ENCODE results near the gene UMAD1. TPM values are rescaled to one million over a fixed set of nuclear protein-coding genes. Genes with fewer than 3 reads are reported as not detected.

UMAD1 gene
- total RNA-seq, 1 donor from 2014 or later, result 13.9 TPM

DNA sequence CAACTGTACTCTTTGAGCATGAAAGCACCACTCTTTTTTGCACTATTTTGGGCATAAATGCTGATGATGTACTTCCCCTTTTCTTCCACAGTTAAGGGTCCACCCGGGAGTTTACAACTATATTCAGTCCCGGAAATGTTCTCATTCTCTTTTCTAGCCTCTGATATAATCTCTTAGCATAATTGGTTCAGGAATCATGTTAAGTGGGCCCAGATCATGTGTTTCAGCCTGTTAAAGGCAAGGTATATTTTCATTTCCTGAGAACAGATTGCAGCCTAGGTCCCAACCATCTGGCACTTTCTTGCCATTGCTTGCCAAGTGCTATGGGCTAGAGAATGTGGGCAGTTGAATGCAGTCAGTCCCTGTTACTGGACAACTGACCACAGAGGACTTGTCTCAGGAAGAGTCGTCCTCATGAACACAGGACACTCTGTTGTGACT lies 216.6 kb downstream of the UMAD1 start:
- H3K4me3 Mint-ChIP-seq, result peak overlapping the region; percentile 63
- CTCF ChIA-PET, result interaction anchor here (1.1 to 2.6 kb wide), 2 partner anchors 14 to 176 kb away, joined by 3 to 9 read pairs; no protein-coding TSS in a partner anchor

DNA sequence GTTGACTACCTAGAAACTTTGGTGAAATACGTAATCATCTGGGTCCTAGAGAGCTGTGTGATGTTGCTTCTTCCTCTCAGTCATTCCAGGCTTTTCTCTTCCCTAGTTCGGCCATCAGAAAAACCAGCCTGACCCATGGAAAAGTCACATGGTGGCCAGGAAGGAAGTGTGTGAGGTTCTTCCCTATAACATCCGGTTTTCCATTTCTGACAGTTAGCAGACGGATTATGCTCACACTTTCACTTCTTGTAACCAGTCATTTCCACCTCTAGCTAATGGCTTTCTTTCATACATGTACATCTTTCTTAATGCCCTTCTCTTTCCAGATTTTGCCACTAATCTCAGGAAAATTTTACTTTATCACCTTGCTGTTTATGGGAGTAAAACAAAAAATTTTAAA lies 218.0 kb downstream of the UMAD1 start:
- Mint-ChIP-seq H3K36me3 (ENCODE audit: low read depth) (peaks cover 22% of the 10 kb centered on the region), H3K4me3 (peak overlapping the region; percentile 81), H3K9me3 (peaks cover 13% of the 10 kb centered on the region), H3K27ac (peak overlapping the region; percentile 90), H3K4me1 (peaks cover 32% of the 10 kb centered on the region), H3K27me3 (no peaks in the 10 kb centered on the region)
- intact Hi-C loops (cut with micrococcal nuclease), result no loop called here
- ATAC-seq (ENCODE audit: low read depth) (no peak), DNase-seq (no peak)
- TF ChIP-seq, protein P1, sequence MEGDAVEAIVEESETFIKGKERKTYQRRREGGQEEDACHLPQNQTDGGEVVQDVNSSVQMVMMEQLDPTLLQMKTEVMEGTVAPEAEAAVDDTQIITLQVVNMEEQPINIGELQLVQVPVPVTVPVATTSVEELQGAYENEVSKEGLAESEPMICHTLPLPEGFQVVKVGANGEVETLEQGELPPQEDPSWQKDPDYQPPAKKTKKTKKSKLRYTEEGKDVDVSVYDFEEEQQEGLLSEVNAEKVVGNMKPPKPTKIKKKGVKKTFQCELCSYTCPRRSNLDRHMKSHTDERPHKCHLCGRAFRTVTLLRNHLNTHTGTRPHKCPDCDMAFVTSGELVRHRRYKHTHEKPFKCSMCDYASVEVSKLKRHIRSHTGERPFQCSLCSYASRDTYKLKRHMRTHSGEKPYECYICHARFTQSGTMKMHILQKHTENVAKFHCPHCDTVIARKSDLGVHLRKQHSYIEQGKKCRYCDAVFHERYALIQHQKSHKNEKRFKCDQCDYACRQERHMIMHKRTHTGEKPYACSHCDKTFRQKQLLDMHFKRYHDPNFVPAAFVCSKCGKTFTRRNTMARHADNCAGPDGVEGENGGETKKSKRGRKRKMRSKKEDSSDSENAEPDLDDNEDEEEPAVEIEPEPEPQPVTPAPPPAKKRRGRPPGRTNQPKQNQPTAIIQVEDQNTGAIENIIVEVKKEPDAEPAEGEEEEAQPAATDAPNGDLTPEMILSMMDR (IDR thresholded peaks at IDR 0.05), result no peak
- ChIA-PET POLR2A (interaction anchor here (1.1 to 1.9 kb wide), 4 partner anchors 10 to 112 kb away, joined by 3 to 6 read pairs (median 3); no protein-coding TSS in a partner anchor), CTCF (interaction anchor here (1.1 to 2.6 kb wide), 3 partner anchors 13 to 177 kb away, joined by 3 to 9 read pairs (median 3); no protein-coding TSS in a partner anchor)

More for the DNA sequence above, 216.6 kb downstream of the UMAD1 start:
- Mint-ChIP-seq H3K27ac (peak overlapping the region; percentile 90), H3K36me3 (ENCODE audit: low read depth) (peaks cover 25% of the 10 kb centered on the region), H3K4me1 (peaks cover 32% of the 10 kb centered on the region), H3K9me3 (peaks cover 16% of the 10 kb centered on the region), H3K27me3 (no peaks in the 10 kb centered on the region)
- intact Hi-C loops (cut with micrococcal nuclease), result loop anchor here (1.0 to 2.0 kb wide), 2 partner anchors 11 to 112 kb away; partner anchors contain the start of gene GLCCI1
- DNase-seq (no peak), ATAC-seq (ENCODE audit: low read depth) (peak; percentile 83)
- TF ChIP-seq, protein P1 (IDR thresholded peaks at IDR 0.05), result no peak
- POLR2A ChIA-PET, result interaction anchor here (0.8 to 1.9 kb wide), 4 partner anchors 11 to 176 kb away, joined by 3 to 6 read pairs (median 3); partner anchors contain the start of gene GLCCI1

DNA sequence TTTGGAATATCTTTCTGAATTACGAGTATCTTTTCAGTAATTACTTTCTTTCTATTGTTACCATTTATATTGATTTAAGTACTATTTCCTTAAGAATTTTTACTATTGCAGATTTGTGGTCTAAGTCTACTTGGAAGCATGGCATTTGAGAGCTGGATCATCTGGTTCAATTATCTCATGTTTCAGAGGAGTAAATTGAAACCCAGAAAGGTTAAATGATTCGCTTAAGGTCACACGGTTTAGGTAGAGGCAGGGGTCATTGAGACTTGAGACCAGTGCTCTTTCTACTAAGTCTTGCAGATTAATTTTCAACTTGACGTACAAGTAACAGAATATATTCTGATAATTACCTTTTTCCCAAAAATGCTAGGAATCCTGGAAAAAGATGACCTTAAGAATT lies 218.9 kb downstream of the UMAD1 start:
- H3K36me3 Mint-ChIP-seq (ENCODE audit: low read depth), result peaks cover 17% of the 10 kb centered on the region
- H3K9me3 Mint-ChIP-seq, result peaks cover 8% of the 10 kb centered on the region
- H3K27ac Mint-ChIP-seq, result no peak overlapping the region
- no peak overlapping the region for H3K4me3 Mint-ChIP-seq
- peaks cover 32% of the 10 kb centered on the region for H3K4me1 Mint-ChIP-seq
- H3K27me3 Mint-ChIP-seq, result no peaks in the 10 kb centered on the region
- DNase-seq (no peak), ATAC-seq (ENCODE audit: low read depth) (no peak)
- CTCF ChIA-PET, result interaction anchor here (2.6 kb wide), 1 partner anchor 178 kb away, joined by 9 read pairs; no protein-coding TSS in a partner anchor
- POLR2A ChIA-PET, result interaction anchor here (1.0 kb wide), 1 partner anchor 14 kb away, joined by 3 read pairs; no protein-coding TSS in a partner anchor
- intact Hi-C loops (cut with micrococcal nuclease), result no loop called here
- TF ChIP-seq, protein P1 (IDR thresholded peaks at IDR 0.05), result no peak

DNA sequence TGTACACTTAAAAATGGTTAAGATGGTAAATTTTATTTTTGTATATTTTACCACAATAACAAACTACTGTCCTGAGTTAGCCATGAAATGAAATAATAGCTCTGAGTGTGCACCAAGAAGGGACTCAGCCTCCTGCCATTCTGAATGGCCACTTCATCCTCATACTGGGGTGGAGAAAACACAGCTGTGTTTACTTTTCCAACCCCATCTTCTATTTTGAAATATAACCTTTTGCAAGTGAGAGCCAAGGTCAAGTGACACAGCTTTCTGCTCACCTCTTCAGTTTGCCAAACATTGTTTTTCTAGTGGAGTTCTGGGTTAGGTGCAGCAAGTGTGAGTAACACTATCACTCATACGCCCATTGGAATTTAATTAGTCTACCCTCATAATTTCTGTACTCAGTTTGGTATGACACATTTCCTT lies 220.7 kb downstream of the UMAD1 start:
- intact Hi-C loops (cut with micrococcal nuclease), result no loop called here
- Mint-ChIP-seq H3K27me3 (no peaks in the 10 kb centered on the region), H3K4me1 (peaks cover 25% of the 10 kb centered on the region), H3K36me3 (ENCODE audit: low read depth) (peaks cover 4% of the 10 kb centered on the region), H3K27ac (no peak overlapping the region), H3K9me3 (no peaks in the 10 kb centered on the region), H3K4me3 (no peak overlapping the region)
- TF ChIP-seq, protein P1 (IDR thresholded peaks at IDR 0.05), result no peak
- ATAC-seq (ENCODE audit: low read depth) (no peak), DNase-seq (no peak)
- ChIA-PET POLR2A (no interaction called here), CTCF (no interaction called here)

GRCh38 chr7:7862393-7862792 lies 221.8 kb downstream of the UMAD1 start:
- POLR2A ChIA-PET, result no interaction called here
- ATAC-seq (ENCODE audit: low read depth), result no peak
- H3K27ac Mint-ChIP-seq, result no peak overlapping the region
- no peak for DNase-seq
- no peak overlapping the region for H3K4me3 Mint-ChIP-seq
- intact Hi-C loops (cut with micrococcal nuclease), result no loop called here
- peaks cover 13% of the 10 kb centered on the region for H3K4me1 Mint-ChIP-seq
- TF ChIP-seq, protein P1 (IDR thresholded peaks at IDR 0.05), result no peak
- CTCF ChIA-PET, result no interaction called here
- H3K27me3 Mint-ChIP-seq, result no peaks in the 10 kb centered on the region
- no peaks in the 10 kb centered on the region for H3K36me3 Mint-ChIP-seq (ENCODE audit: low read depth)
- H3K9me3 Mint-ChIP-seq, result no peaks in the 10 kb centered on the region

All from activated B cell treated with CpG ODN at 0.5 μM for 24 hours (primary cell).